Subcutaneous abdominal adipose tissue (tissue), 5 donors: ENCODE data around the gene IGSF8.
"Not testable (repeated sequence)": the region's sequence is repeated elsewhere in the genome, so short reads cannot be mapped to it uniquely, and the experiment has no call there.

ENCODE experiments used
- H3K27ac ChIP-seq: one replicate; pipeline ENCODE4 v1.7.0; 2013; ENCODE audit warnings: low read depth, mild to moderate bottlenecking, inconsistent platforms, low read length, moderate library complexity
- H3K27me3 ChIP-seq, 5 donors: one replicate each; pipeline ENCODE4 v1.7.0; 2013; ENCODE audit warnings: low read length in 5 of 5, inconsistent platforms in 1 of 5; ENCODE audit not compliant: control insufficient read depth in 5 of 5, insufficient read depth in 4 of 5
- H3K36me3 ChIP-seq, 5 donors: one replicate each; pipeline ENCODE4 v1.7.0; 2013; ENCODE audit warnings: low read length in 5 of 5; ENCODE audit not compliant: control insufficient read depth in 5 of 5, insufficient read depth in 5 of 5
- H3K4me1 ChIP-seq, 5 donors: one replicate each; pipeline ENCODE4 v1.7.0; 2013; ENCODE audit warnings: low read length in 5 of 5, mild to moderate bottlenecking in 3 of 5, moderate library complexity in 1 of 5; ENCODE audit not compliant: control insufficient read depth in 5 of 5, insufficient read depth in 5 of 5
- H3K4me3 ChIP-seq, 5 donors: one replicate each; pipeline ENCODE4 v1.7.0; 2013; ENCODE audit warnings: low read length in 5 of 5, low read depth in 1 of 5
- H3K9ac ChIP-seq, 5 donors: one replicate each; pipeline ENCODE4 v1.7.0; 2013; ENCODE audit warnings: low read length in 5 of 5, mild to moderate bottlenecking in 4 of 5, moderate library complexity in 3 of 5
- H3K9me3 ChIP-seq, 5 donors: one replicate each; pipeline ENCODE4 v1.7.0; 2013; ENCODE audit warnings: low read length in 5 of 5; ENCODE audit not compliant: control insufficient read depth in 5 of 5
- donor health status: healthy.
- donor health status: healthy.
- donor health status: healthy.
- donor health status: healthy.
- donor health status: healthy.

Gene IGSF8

DNA sequence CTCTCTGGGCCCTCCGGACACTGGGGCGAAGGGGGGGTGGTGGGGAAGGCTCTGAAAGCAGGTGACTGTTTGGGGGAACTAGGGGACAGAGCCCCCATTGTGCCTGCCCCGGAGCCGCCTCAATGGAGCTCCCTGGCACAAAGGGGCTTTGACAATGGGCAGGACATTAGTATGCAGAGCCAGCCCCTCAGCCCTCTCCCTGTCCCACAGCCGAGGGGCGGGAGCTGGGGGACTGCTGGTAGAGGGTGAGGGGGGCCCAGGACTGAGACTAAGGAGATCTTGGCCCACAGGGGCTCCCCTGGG lies 36.2 kb downstream of the IGSF8 start:
- H3K4me3 ChIP-seq = no peak overlapping the region

DNA sequence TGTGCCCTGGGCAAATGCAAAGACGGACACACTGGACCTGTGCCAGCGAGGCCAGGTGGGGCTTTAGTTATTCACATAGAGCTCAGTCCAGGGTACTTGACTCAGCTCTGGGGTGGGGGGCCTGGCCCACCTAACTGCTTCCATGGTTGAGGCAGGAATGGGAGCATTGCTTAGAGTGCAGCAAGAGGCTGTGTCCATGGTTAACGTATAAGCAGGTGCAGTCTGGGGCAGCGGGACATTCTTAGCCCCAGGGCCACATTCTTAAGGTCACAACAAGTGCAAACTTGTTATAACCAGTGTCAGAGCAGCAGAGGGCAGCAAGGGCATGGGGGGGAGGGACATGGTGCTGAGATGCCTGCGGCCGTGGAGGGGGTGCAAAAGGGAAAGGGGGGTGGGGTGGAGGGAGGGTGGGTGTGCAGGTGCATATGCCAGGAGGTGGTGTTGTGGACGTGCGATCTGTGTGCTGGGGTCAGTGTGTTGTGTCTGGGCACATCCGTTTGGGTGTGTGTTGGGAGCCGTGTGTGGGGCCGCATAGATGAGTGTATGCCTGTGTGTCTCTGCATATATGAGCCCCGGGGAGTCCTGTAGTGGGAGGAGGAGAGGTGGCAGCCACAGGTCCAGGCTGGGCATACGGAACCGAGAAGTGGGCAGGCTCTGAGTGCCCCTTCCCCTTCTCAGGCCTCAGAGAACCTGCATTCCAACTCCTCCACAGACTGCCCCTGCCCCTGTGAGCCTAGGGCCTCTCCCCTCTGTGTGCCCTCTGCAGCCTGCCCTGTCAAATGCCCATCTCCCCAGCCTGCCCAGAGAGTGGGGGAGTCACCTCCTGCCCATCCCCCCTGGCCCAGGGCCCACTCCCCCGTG lies 36.8 kb downstream of the IGSF8 start:
- Histone ChIP-seq H3K4me3 (no peak overlapping the region), H3K27ac (no peak overlapping the region), H3K4me1 (no peaks in the 10 kb centered on the region), H3K9ac (no peak overlapping the region), H3K9me3 (no peaks in the 10 kb centered on the region), H3K36me3 (no peaks in the 10 kb centered on the region), H3K27me3 (peaks cover 0 to 11% (median 6%) of the 10 kb centered on the region in 5 donors)

More for the DNA sequence above, 36.2 kb downstream of the IGSF8 start:
- Histone ChIP-seq H3K9ac (no peak overlapping the region), H3K9me3 (no peaks in the 10 kb centered on the region), H3K27me3 (peaks cover 0 to 11% (median 6%) of the 10 kb centered on the region in 5 donors), H3K36me3 (no peaks in the 10 kb centered on the region), H3K4me1 (no peaks in the 10 kb centered on the region), H3K27ac (no peak overlapping the region)

DNA sequence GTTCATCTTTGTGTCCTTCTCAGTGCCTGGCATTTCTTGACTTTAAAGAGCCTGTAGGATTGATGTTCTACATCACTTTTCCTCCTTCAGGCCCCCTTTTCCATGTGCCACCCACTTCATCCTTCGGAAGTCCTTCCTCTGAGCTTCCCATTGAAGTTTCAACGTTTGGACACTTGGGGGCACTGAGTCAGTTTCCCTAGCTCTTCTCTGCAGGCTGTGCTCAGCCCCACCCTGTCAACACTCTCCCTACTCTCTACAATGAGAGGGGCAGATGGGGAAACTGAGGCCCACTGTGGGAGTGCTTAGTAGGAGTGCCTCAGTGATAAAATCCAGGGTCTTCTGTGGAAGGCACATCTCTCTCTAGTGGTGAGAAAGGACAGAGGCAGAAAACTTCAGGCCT lies 40.3 kb downstream of the IGSF8 start:
- no peak overlapping the region for H3K4me3 ChIP-seq
- H3K9ac ChIP-seq = no peak overlapping the region
- no peaks in the 10 kb centered on the region for H3K9me3 ChIP-seq
- peaks cover 7 to 14% (median 9%) of the 10 kb centered on the region in 5 donors for H3K27me3 ChIP-seq
- H3K36me3 ChIP-seq = no peaks in the 10 kb centered on the region
- no peak overlapping the region for H3K27ac ChIP-seq
- no peaks in the 10 kb centered on the region for H3K4me1 ChIP-seq

DNA sequence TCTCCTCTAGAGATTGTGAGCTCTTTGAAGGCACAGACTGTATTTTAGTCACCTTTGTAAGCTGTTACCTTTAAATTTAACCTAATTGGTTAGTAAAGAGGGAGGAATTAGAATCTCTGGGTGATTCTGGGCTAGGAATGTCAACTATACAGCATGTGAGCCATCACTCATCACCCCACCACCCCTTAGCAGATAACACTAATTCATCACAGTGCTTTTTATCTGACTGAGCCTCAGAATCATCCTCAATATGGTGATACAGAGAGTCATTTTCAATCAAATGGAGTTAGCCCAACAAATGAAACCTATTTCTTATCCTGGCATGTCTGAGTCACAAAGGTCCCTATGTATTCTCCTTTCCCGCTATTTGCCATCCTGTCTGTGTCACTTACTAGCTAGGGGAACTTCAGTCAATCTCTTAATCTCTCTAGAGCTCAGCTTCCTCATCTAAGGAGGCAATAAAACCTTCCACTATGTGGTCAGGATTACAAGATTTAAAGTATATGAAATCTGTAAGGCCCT lies 41.7 kb downstream of the IGSF8 start:
- Histone ChIP-seq H3K9me3 (no peaks in the 10 kb centered on the region), H3K4me3 (no peak overlapping the region), H3K36me3 (no peaks in the 10 kb centered on the region), H3K27ac (no peak overlapping the region), H3K27me3 (peaks cover 4 to 15% (median 8%) of the 10 kb centered on the region in 5 donors), H3K4me1 (no peaks in the 10 kb centered on the region), H3K9ac (no peak overlapping the region)

DNA sequence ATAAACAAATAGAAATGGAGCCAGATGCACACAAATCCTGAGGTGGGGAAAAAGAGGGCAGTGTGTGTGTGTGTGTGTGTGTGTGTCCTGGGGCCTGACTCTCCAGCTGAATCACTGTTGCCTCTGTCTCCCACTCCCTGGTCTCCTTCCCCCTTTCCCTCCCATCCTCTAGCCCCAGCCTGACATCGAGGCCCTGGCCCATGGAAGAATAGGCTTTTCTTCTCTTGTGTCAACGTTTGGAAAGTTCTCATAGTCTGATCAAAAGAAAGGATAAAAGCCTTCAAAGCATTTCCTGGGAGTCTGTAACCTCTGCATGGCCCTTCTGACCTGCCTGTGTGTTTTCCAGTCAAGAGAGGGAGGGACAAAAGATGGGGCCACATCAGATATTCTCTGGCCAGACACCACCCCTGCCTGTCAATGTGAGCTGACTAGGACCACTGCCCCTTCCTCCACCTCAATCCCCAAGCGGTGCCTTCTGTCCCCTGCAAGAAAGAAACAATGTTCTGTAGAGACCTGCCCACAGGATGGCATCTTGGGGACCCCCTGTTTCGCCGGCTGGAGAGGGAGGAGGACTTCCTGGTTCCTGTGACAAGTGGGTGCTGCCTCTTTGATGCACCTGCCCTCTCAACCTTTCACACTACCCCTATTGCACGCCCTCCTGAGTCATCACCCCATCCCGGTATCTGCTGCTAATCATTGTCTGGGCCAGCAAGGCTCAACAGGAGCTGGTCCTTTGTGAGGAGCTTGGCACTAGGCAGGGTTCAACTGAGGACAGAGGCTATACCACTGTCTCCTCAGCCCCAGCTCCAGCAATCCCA lies 44.7 kb downstream of the IGSF8 start:
- H3K27ac ChIP-seq = no peak overlapping the region
- no peaks in the 10 kb centered on the region for H3K9me3 ChIP-seq
- no peaks in the 10 kb centered on the region for H3K4me1 ChIP-seq
- no peak overlapping the region for H3K4me3 ChIP-seq
- no peak overlapping the region for H3K9ac ChIP-seq
- H3K27me3 ChIP-seq = peaks cover 4 to 8% (median 5%) of the 10 kb centered on the region in 5 donors
- H3K36me3 ChIP-seq = no peaks in the 10 kb centered on the region

DNA sequence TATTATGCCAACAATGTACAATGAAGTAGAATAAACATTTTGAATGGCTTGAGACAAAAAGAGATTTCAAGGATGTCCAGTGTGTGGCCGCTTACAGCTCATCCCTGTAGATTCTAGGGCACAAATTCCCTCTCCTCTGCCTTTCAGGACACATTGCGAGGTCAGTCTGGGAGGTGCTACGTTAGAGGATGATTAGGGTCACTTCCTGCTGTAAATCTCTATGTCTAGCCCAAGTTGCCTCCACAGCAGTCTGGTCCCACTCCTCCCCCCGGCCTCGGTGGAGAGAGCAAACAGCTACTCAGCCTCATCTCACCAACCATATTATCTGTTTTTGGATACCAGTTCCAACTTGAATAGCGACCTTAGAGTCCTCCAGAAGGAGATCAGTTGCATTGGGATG lies 45.5 kb downstream of the IGSF8 start:
- no peak overlapping the region for H3K9ac ChIP-seq
- no peak overlapping the region for H3K27ac ChIP-seq
- H3K4me3 ChIP-seq = no peak overlapping the region
- H3K9me3 ChIP-seq = no peaks in the 10 kb centered on the region
- H3K27me3 ChIP-seq = peaks cover 4 to 8% (median 5%) of the 10 kb centered on the region in 5 donors
- H3K36me3 ChIP-seq = no peaks in the 10 kb centered on the region
- H3K4me1 ChIP-seq = no peaks in the 10 kb centered on the region

DNA sequence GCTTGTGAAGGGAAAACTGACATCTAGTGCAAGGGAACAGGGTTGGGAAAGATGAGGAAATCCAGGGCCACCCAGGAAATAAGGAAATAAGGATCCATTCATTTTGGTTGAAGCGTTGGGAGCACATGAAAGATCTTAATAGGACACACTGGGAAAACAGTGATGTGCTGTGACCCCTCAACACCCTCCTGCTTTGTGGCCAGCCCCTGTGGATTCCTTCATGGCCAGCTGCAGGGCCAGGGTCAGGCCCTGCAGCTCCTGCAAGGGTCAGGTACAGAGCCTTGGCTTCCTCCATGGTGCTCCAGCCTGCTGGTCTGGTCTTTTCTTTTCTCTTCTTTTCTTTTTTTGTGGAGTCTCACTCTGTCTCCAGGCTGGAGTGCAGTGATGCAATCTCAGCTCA lies 47.8 kb downstream of the IGSF8 start:
- no peak overlapping the region for H3K9ac ChIP-seq
- no peaks in the 10 kb centered on the region for H3K9me3 ChIP-seq
- H3K36me3 ChIP-seq = no peaks in the 10 kb centered on the region
- H3K27ac ChIP-seq = no peak overlapping the region
- peaks cover 4 to 8% (median 5%) of the 10 kb centered on the region in 5 donors for H3K27me3 ChIP-seq
- H3K4me3 ChIP-seq = no peak overlapping the region
- H3K4me1 ChIP-seq = peaks cover 0 to 10% (median 8%) of the 10 kb centered on the region in 5 donors

DNA sequence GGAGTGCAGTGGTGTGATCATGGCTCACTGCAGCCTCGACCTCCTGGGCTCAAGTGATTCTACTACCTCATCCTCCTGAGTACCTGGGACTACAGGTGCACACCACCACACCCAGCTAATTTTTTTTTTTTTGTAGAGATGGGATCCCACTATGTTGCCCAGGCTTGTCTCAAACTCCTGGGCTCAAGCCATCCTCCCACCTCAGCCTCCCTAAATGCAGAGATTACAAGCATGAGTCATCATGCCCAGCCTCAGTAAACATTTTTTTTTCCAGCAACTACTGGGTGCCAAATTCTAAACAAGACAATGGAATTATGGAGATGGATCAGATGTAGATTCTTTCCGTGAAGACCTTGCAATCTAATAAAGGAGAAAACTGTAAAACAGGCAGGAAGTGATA lies 48.2 kb downstream of the IGSF8 start:
- not testable (repeated sequence) for H3K4me1 ChIP-seq, H3K9ac ChIP-seq, H3K9me3 ChIP-seq, H3K27me3 ChIP-seq, H3K36me3 ChIP-seq, H3K27ac ChIP-seq, H3K4me3 ChIP-seq

DNA sequence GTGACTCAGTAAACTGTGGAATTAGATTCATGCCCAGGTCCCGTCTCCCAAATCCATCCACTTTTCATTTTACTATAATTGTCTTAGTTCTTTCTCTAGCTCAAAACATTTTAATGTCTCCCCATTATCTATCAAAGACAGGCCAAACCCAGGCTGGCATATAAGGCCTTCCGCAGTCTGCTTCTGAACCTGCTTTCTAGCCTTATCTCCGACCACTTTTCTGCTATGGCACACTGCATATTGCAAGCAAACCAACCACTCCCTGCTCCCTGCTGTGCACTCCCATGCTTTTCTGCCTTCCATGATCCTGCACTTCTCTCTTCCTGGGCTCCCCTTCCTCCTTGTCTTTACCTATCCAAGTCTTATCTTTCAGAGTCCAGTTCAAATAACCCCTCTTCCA lies 49.3 kb downstream of the IGSF8 start:
- H3K4me1 ChIP-seq = peaks cover 0 to 10% (median 8%) of the 10 kb centered on the region in 5 donors
- no peak overlapping the region for H3K4me3 ChIP-seq
- no peaks in the 10 kb centered on the region for H3K9me3 ChIP-seq
- H3K27ac ChIP-seq = no peak overlapping the region
- H3K9ac ChIP-seq = no peak overlapping the region
- peaks cover 2 to 6% (median 4%) of the 10 kb centered on the region in 5 donors for H3K27me3 ChIP-seq
- H3K36me3 ChIP-seq = no peaks in the 10 kb centered on the region

DNA sequence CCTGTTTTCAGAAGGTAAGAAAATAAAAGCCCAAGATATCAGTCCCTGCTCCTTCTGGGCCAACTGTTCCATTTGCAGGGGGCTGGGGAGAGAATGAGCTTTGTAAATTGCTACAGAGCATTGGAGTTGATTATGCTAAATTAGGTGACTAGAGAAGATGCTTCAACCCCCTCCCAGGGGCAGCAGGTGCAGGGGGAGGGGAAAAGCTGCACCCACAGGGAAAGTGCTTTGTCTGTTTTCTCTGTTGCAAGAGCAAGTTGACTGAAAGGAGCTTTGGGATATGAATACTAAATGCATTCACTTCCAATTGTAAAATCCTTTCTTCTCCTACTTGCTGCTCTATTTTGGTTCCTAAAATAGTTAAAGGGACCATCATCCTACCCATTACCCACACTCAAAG lies 50.1 kb downstream of the IGSF8 start:
- Histone ChIP-seq H3K4me3 (no peak overlapping the region), H3K9ac (no peak overlapping the region), H3K36me3 (no peaks in the 10 kb centered on the region), H3K27me3 (peaks cover 0 to 5% (median 0%) of the 10 kb centered on the region in 5 donors), H3K27ac (no peak overlapping the region), H3K9me3 (no peaks in the 10 kb centered on the region), H3K4me1 (peaks cover 0 to 10% (median 8%) of the 10 kb centered on the region in 5 donors)
